ENCODE measurements around the gene GNPAT.
"Not testable (repeated sequence)": the region's sequence is repeated elsewhere in the genome, so short reads cannot be mapped to it uniquely, and the experiment has no call there.

The GNPAT gene

DNA sequence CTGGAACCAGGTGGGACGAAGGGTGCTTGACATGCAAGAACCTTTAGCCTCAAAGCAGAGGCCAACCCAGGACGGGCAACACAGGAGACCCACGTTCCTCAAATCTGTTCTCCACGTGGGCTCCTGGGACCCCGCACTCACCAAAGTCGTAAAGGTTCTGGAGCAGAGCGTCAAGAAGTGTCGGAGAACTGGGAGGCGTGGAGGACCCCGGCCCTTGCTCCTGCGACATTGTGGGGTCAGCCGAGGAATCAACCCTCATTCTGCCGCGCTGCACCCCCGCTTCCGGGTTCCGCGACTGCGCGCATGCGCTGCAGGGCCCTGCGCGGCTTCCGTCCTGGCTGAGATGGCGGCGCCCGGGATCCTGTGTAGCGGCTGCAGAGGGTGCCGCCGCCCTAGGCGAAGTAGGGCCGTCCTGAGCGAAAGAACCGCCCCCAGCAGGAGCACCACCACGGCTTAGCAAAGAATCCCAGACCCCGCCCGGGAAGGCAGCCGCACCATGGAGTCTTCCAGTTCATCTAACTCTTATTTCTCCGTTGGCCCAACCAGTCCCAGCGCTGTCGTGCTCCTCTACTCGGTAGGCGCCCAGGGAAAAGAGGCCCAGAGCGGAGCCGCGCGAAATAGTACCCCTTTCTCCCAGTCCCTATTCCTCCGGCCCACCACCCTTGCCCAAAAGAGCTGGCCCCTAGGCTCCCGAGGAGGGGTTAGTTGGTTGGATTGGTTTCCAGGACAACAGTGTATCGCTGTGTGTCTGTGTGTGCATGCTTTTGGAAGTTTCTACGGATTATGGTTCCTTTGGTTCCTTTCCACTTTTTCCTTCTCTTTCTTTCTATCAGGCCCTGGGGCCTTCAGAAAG lies at the start of gene GNPAT:
GNPAT (plus strand) TSS at position 330 of the 853 bp plus-strand sequence; CDS start at position 497, 167 bp downstream.
- peak; percentile 80 to 83 (median 82) for DNase-seq (ENCODE audit: low read depth in 3 of 3)

DNA sequence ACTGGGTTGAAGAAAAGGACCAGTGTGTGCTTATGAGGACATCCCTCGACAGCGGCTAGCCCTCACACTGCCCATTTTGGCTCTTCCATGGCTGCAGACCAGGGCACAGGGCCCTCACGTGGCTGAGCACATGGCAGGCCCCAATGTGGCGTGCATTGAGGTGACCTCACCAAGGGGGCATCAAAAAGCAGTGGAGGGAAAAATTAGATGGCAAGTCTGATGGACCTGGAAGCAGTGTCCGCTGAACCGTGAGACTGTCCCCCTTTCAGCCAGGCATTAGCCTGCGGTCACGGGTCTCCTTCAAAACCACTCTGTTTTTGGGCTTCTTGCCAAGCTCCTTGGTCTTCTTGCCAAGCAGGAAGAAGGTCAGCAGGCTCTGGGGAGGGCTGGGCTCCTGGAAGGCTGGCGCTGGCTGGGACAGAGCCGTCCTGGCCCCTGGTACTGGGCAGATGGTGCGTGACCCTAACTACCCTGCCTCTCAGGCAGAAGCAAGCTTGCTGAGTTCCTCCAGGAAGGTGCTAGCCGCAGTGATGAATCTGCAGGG lies 48.3 kb upstream of the GNPAT start:
- no peak for DNase-seq (ENCODE audit: low read depth in 3 of 3)

DNA sequence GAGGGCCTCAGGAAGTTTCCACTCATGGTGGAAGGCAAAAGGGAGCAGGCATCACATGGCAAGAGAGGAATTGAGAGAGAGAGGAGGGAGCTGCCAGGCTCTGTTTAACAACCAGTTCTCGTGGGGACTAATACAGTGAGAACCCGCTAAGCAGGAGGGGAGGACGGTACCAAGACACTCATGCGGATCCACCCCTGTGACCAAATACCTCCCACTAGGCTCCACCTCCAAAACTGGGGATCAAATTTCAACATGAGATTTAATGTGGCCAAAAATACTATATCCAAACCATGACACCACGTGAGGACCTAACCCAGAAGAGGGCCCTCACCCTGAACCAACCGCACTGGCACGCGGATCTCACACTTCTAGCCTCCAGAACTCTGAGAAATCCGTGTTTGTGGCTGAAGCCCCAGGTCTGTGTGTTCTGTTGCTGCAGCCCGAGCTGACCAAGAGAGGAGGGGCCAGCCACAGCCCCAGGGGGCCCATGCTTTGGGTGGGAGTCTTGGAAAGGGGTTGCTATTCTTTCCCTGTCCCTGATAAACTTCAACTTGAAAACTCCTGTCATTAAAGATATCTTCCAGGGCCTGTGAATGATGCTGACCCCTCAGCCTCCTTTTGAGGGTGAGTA lies 47.2 kb upstream of the GNPAT start:
- no peak for DNase-seq (ENCODE audit: low read depth in 3 of 3)

DNA sequence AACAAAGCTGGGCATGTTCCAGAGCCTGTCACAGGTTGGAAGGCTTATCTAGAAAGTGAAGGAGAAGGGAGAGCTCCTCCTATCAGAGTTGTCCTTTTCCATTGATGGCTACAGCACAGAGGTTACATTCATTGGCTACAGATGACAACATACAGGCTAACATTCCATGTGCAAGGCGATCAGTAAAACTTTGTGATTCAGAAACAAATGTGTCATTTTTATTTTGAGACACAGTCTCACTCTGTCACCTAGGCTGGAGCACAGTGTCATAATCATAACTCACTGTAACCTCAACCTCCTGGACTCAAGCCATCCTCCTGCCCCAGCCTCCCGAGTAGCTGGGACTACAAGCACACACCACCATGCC lies 46.6 kb upstream of the GNPAT start:
- DNase-seq (ENCODE audit: low read depth in 3 of 3): no peak

GRCh38 chr1:231194843-231195516 lies 46.0 kb upstream of the GNPAT start:
- DNase-seq (ENCODE audit: low read depth in 3 of 3): no peak

DNA sequence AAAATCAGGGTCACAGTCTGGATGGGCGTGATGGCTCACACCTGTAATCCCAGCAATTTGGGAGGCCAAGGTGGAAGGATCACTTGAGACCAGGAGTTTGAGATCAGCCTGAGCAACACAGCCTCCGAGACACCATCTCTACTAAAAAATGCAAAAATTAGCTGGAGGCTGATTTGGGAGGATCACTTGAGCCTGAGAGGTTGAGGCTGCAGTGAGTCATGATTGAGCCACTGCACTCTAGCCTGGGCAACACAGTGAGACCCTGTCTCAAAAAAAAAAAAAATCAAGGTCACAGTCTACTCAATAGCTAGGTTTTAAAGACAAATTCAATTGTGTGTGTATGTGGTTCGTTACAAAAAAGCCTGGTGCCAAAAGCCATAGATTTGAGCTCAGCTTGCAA lies 44.7 kb upstream of the GNPAT start:
- no peak for DNase-seq (ENCODE audit: low read depth in 3 of 3)

DNA sequence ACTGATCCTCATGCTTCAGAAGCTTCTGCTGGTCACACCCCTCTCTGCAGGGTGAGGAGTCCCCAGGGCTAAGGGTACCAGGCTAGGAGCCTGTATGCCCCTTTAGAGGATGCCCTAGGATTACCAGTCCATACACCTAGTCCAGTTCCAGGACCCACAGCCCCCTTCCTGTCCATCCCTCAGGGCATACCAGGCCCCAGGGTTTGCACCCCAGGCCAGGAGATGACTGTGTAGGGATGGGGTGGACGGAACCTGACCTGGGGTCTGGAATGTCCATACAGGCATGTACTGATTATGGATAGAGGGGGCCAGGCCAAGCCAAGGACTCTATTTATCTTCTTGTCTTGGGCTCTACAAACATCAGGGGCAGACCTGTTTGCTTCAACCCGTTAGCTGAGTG lies 44.3 kb upstream of the GNPAT start:
- no peak for DNase-seq (ENCODE audit: low read depth in 3 of 3)

DNA sequence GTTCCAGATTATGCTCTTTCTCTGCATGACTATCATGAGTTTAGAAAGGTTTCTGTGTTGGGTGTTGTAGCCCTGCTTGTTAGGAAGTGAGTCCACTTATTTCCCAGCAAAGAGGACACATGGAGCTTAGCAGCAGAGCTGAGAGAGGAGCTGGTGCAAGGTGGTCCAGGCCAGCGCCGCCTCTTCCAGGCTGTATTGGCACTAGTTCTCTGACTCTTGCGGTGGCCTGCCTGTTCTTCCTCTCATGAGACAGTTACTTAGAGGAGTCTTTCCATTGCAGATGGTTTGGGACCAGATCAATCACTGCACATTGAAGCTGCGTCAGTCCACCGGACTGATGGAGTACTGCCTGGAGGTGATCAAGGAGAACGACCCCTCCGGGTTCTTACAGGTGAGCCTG lies 41.1 kb upstream of the GNPAT start:
- DNase-seq (ENCODE audit: low read depth in 3 of 3): no peak

- no peak for DNase-seq (ENCODE audit: low read depth in 3 of 3)
Observed at GRCh38 chr1:231200388-231201031, 40.5 kb upstream of the GNPAT start.

DNA sequence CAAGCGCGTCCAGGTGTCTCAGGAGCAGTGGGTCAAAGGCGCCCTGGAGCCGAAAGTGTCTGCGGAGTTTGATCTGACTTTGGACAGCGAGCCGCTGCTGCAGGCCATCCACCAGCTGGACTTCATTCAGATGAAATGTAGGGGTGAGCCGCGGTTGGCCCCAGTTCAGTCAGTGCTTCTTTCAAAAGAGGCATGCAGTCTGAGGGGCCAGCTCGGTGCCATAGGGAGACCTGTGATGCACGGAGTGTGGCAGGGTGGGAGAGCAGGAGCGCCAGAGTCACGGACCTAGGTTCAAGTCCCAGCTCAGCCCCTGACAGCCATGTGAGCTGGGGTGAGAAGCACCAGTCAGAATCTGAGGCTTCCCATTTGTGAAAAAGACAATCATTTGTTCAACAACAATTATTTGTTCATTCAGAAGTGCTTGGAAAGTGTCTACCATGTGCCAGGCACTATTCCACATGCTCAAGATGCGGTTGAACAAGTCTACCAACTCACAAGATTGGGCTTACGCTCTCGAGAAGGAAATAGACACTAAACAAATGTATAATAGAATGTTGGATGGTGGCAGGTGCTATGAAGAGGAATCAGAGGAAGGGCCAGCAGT lies 39.5 kb upstream of the GNPAT start:
- no peak for DNase-seq (ENCODE audit: low read depth in 3 of 3)

DNA sequence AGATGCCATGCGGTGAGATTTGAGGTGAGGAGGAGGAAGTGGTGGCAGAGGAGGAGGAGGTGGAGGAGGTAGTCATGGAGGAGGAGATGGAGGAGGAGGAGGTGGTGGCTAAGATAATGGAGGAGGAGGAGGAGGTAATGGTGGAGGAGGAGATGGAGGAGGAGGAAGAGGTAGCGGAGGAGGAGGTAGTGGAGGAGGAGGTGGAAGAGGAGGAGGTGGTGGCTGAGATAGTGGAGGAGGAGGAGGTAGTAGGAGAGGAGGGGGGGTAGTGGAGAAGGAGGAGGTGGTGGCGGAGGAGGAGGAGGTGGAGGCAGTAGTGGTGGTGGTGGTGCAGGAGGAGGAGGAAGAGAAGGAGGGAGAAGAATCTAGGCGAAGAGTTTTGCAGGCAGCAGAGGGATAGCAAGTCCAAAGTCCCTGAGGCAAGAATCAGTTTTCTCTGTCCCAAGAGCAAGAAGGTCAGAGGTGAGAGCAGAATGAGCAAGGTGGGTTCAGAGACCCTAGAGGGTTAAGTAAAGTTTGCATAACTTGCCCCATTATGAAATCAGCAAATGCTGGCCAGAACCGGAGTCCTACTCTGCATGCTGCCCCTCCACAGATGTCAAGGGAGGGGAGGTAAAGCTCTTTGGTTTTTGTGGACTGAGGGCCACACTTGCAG lies 38.9 kb upstream of the GNPAT start:
- no peak for DNase-seq (ENCODE audit: low read depth in 3 of 3)

DNA sequence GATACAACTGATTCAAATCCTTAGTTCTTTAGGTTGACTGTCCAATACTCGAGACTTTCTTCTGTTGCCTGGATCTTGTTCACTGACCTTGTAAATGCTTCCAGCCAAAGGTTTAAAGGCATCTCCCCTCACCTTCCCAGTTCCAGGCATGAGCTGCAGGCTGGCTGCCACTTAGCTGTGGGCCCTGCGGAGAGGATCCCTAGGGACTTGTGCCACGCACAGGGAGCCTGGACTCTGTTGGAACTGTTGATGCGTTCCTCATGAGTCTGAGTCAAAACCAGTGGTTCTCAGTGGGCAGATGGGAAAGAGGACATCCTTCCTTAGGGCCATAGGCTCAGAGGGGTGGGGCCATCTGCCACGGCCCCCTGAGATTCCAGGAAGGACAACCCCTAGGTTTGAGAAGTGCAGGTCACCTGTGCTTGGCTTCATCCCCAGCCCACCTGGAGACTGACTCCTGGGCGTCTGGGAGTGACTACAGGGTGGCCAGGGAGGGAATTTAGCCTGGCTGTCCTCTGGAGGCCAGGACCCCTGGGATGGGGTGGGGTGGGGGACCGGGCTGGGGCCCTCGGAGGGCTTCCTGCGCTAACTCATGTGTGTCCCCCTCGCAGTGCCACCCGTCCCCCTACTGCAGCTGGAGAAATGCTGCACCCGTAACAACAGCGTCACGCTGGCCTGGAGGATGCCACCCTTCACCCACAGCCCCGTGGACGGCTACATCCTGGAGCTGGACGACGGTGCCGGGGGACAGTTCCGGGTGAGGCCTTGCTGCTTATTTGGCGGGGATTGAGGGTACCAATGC lies 37.6 kb upstream of the GNPAT start:
- no peak for DNase-seq (ENCODE audit: low read depth in 3 of 3)

- no peak for DNase-seq (ENCODE audit: low read depth in 3 of 3)
Observed at GRCh38 chr1:231206856-231207255, 34.2 kb upstream of the GNPAT start.

- DNase-seq (ENCODE audit: low read depth in 3 of 3): no peak
Observed at GRCh38 chr1:231207437-231207836, 33.6 kb upstream of the GNPAT start.

- DNase-seq (ENCODE audit: low read depth in 3 of 3): no peak
Observed at GRCh38 chr1:231208980-231209379, 32.0 kb upstream of the GNPAT start.

- DNase-seq (ENCODE audit: low read depth in 3 of 3): no peak
Observed at GRCh38 chr1:231209531-231209930, 31.5 kb upstream of the GNPAT start.

GRCh38 chr1:231210126-231210525 lies 30.9 kb upstream of the GNPAT start:
- DNase-seq (ENCODE audit: low read depth in 3 of 3): no peak

DNA sequence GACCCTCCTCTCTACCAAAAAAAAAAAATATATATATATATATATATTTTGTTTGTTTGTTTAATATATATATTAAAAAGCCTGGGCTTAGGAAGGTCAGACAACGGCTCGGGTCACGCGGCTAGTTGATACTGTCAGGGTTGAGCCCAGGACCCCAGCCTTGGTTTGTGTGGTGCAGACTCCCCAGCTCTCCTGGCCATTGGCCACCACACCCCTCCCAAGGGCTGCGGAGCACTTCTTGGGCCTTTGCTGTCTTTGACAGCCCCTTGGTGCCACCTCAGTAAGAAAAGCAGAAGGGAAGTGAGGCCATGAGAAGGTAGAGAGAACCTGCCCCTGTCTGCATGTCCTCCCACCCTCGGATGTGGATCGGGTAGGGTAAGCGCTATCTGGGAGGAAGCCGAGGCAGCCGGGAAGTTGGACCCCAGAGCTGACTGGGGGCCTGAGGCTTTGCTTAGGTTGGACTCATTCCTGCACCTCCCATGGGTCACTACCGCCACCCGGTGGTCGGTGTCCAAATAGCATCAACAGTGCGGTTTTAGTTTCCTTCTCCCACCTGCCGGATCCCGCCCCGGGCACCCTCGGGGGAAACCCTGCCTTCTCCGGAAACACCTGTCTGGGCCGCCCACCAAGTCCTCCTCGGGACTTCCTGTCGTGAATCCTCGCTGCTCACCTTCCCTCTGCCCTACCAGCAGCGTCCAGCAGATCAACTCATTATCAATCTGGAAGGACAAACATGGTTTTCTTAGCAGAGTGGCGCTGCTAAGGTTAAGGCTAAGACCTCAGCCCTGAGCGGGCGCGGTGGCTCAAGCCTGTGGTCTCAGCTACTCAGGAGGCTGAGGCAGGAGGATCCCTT lies 29.8 kb upstream of the GNPAT start:
- DNase-seq (ENCODE audit: low read depth in 3 of 3): peak; percentile 83 to 89 (median 87)

DNA sequence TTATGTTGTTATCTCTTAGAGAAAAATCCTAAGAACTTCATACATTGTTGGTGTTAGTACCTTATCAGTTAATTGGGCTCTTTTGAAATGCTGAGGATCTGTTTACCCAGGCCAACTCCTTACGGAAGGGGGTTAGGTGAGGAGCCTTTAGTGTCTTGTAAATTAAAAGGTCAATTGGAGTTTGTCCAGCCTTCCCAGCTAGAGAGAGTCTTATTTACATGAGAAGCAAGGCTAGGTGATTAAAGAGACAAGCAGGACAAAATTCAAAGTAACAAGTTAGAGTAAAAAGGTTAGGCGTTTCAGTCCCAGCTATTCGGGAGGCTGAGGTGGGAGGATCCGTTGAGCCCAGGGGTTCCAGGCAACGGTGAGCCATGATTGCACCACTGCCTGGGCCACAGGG lies 28.7 kb upstream of the GNPAT start:
- DNase-seq (ENCODE audit: low read depth in 3 of 3): not testable (repeated sequence)

Measured in stimulated activated CD4-positive, alpha-beta T cell treated with anti-CD3 and anti-CD28 coated beads, TNF-alpha, amount 100 ng/mL, for 48 hours (primary cell).